Astrocyte (in vitro differentiated cells and primary cell): ENCODE measurements around the gene GABBR2.

ENCODE experiments used
- CTCF ChIP-seq: IDR thresholded peaks from 2 replicates; pipeline ENCODE4 v1.5.1; 2011; ENCODE audit warnings: low read depth, mild to moderate bottlenecking, inconsistent platforms, low read length, moderate library complexity; ENCODE audit not compliant: insufficient read depth
- EZH2 ChIP-seq: IDR thresholded peaks from 2 replicates; pipeline ENCODE4 v1.6.1; 2012; ENCODE audit warnings: mild to moderate bottlenecking, low read length, inconsistent platforms; ENCODE audit not compliant: insufficient read depth

GRCh38 chr9:98383758-98384157 lies 325.0 kb downstream of the GABBR2 start:
- TF ChIP-seq CTCF: peak; percentile 14
- TF ChIP-seq EZH2: no peak
